ENCODE measurements around the gene TSHZ2. TPM values are rescaled to one million over a fixed set of nuclear protein-coding genes. Genes with fewer than 3 reads are reported as not detected.

TSHZ2 gene
- total and polyA plus RNA-seq, 2 experiments from 2014 or later = 1.1 to 5.2 TPM

GRCh38 chr20:53013183-53013582 lies 41.0 kb downstream of the TSHZ2 start:
- Histone ChIP-seq H3K79me2 (no peaks in the 10 kb centered on the region), H3K4me1 (ENCODE audit: insufficient read depth) (no peaks in the 10 kb centered on the region), H3K4me3 (no peak overlapping the region), H4K20me1 (ENCODE audit: insufficient read depth, poor library complexity, severe bottlenecking) (no peaks in the 10 kb centered on the region), H3K36me3 (replicated peaks; ENCODE audit: insufficient read depth, low read depth) (no peaks in the 10 kb centered on the region), H2AFZ (no peak overlapping the region), H3K9me3 (ENCODE audit: low read depth) (no peaks in the 10 kb centered on the region), H3K27ac (no peak overlapping the region), H3K9me2 (replicated peaks; ENCODE audit: insufficient read depth) (no peaks in the 10 kb centered on the region), H3K4me2 (no peak overlapping the region), H3K27me3 (no peaks in the 10 kb centered on the region)
- TF ChIP-seq EZH2phosphoT487 (IDR thresholded peaks at IDR 0.05; ENCODE audit: low read depth, severe bottlenecking, unreplicated experiment) (no peak), EZH2 (IDR thresholded peaks at IDR 0.05; ENCODE audit: borderline replicate concordance) (no peak)
- 92% methylated on average over 2 of the region's 2 CpGs for WGBS (ENCODE audit: low lambda C conversion rate, missing lambda C conversion rate)
- DNase-seq (ENCODE audit: low spot score) = no peak

GRCh38 chr20:53013847-53014246 lies 41.7 kb downstream of the TSHZ2 start:
- Histone ChIP-seq H3K4me3 (no peak overlapping the region), H3K27ac (no peak overlapping the region), H3K27me3 (no peaks in the 10 kb centered on the region), H3K9me2 (replicated peaks; ENCODE audit: insufficient read depth) (no peaks in the 10 kb centered on the region), H3K4me2 (no peak overlapping the region), H3K79me2 (no peaks in the 10 kb centered on the region), H2AFZ (no peak overlapping the region), H4K20me1 (ENCODE audit: insufficient read depth, poor library complexity, severe bottlenecking) (no peaks in the 10 kb centered on the region), H3K9me3 (ENCODE audit: low read depth) (no peaks in the 10 kb centered on the region), H3K36me3 (replicated peaks; ENCODE audit: insufficient read depth, low read depth) (no peaks in the 10 kb centered on the region), H3K4me1 (ENCODE audit: insufficient read depth) (no peaks in the 10 kb centered on the region)
- TF ChIP-seq EZH2 (IDR thresholded peaks at IDR 0.05; ENCODE audit: borderline replicate concordance) = no peak
- no peak for TF ChIP-seq CTCF (IDR thresholded peaks at IDR 0.05; ENCODE audit: poor library complexity)
- TF ChIP-seq EZH2phosphoT487 (IDR thresholded peaks at IDR 0.05; ENCODE audit: low read depth, severe bottlenecking, unreplicated experiment) = no peak
- DNase-seq (ENCODE audit: low spot score) = no peak
- 86% methylated on average over 4 of the region's 4 CpGs for WGBS (ENCODE audit: low lambda C conversion rate, missing lambda C conversion rate)

GRCh38 chr20:53016071-53016470 lies 43.9 kb downstream of the TSHZ2 start:
- 96% methylated on average over 2 of the region's 2 CpGs for WGBS (ENCODE audit: low lambda C conversion rate, missing lambda C conversion rate)
- TF ChIP-seq EZH2phosphoT487 (IDR thresholded peaks at IDR 0.05; ENCODE audit: low read depth, severe bottlenecking, unreplicated experiment) = no peak
- TF ChIP-seq CTCF (IDR thresholded peaks at IDR 0.05; ENCODE audit: poor library complexity) = no peak
- no peaks in the 10 kb centered on the region for H3K9me2 ChIP-seq (replicated peaks; ENCODE audit: insufficient read depth)
- H3K27me3 ChIP-seq = no peaks in the 10 kb centered on the region
- no peaks in the 10 kb centered on the region for H4K20me1 ChIP-seq (ENCODE audit: insufficient read depth, poor library complexity, severe bottlenecking)
- H3K79me2 ChIP-seq = no peaks in the 10 kb centered on the region
- H3K27ac ChIP-seq = no peak overlapping the region
- H2AFZ ChIP-seq = no peak overlapping the region
- H3K4me2 ChIP-seq = no peak overlapping the region
- H3K9me3 ChIP-seq (ENCODE audit: low read depth) = no peaks in the 10 kb centered on the region
- H3K4me1 ChIP-seq (ENCODE audit: insufficient read depth) = no peaks in the 10 kb centered on the region
- DNase-seq (ENCODE audit: low spot score) = no peak
- H3K36me3 ChIP-seq (replicated peaks; ENCODE audit: insufficient read depth, low read depth) = no peaks in the 10 kb centered on the region
- no peak overlapping the region for H3K4me3 ChIP-seq

GRCh38 chr20:53016534-53017042 lies 44.4 kb downstream of the TSHZ2 start:
- no peak for TF ChIP-seq CTCF (IDR thresholded peaks at IDR 0.05; ENCODE audit: poor library complexity)
- no peak for TF ChIP-seq EZH2phosphoT487 (IDR thresholded peaks at IDR 0.05; ENCODE audit: low read depth, severe bottlenecking, unreplicated experiment)
- no peak for TF ChIP-seq EZH2 (IDR thresholded peaks at IDR 0.05; ENCODE audit: borderline replicate concordance)
- no peaks in the 10 kb centered on the region for H4K20me1 ChIP-seq (ENCODE audit: insufficient read depth, poor library complexity, severe bottlenecking)
- no peaks in the 10 kb centered on the region for H3K9me2 ChIP-seq (replicated peaks; ENCODE audit: insufficient read depth)
- 94% methylated on average over 5 of the region's 5 CpGs for WGBS (ENCODE audit: low lambda C conversion rate, missing lambda C conversion rate)
- H3K27ac ChIP-seq = no peak overlapping the region
- no peaks in the 10 kb centered on the region for H3K4me1 ChIP-seq (ENCODE audit: insufficient read depth)
- no peaks in the 10 kb centered on the region for H3K9me3 ChIP-seq (ENCODE audit: low read depth)
- H3K4me3 ChIP-seq = no peak overlapping the region
- no peak overlapping the region for H3K4me2 ChIP-seq
- no peak overlapping the region for H2AFZ ChIP-seq
- no peaks in the 10 kb centered on the region for H3K36me3 ChIP-seq (replicated peaks; ENCODE audit: insufficient read depth, low read depth)
- no peaks in the 10 kb centered on the region for H3K79me2 ChIP-seq
- no peaks in the 10 kb centered on the region for H3K27me3 ChIP-seq
- DNase-seq (ENCODE audit: low spot score) = no peak
